HepG2 (cell line): ENCODE measurements around the gene L3MBTL1. TPM values are rescaled to one million over a fixed set of nuclear protein-coding genes. Genes with fewer than 3 reads are reported as not detected.

Source experiments
- AKNA ChIP-seq: sonication (generic); formaldehyde crosslinking; IDR thresholded peaks from 2 replicates; pipeline ENCODE4 v1.4.0; 2020; ENCODE audit warnings: missing genetic modification reagents, borderline replicate concordance
- BCL6 ChIP-seq: IDR thresholded peaks from 2 replicates; pipeline ENCODE4 v1.6.1; 2016; ENCODE audit warnings: missing genetic modification reagents, missing compliant biosample characterization
- CBX5 ChIP-seq: sonication (generic); formaldehyde crosslinking; IDR thresholded peaks from 2 replicates; pipeline ENCODE4 v1.4.0; 2020; ENCODE audit warnings: missing genetic modification reagents, borderline replicate concordance
- FOXJ3 ChIP-seq: sonication (generic); formaldehyde crosslinking; IDR thresholded peaks from 2 replicates; pipeline ENCODE4 v1.4.0; 2020; ENCODE audit warnings: missing genetic modification reagents, mild to moderate bottlenecking, borderline replicate concordance
- HOMEZ ChIP-seq: IDR thresholded peaks from 2 replicates; pipeline ENCODE4 v1.6.1; 2016; ENCODE audit warnings: low read depth
- IRF2 ChIP-seq: IDR thresholded peaks from 2 replicates; pipeline ENCODE4 v1.6.1; 2018; ENCODE audit warnings: missing genetic modification reagents, missing compliant biosample characterization
- JARID2 ChIP-seq: sonication (generic); formaldehyde crosslinking; IDR thresholded peaks from 2 replicates; pipeline ENCODE4 v1.8.1; 2023; ENCODE audit warnings: missing genetic modification reagents, inconsistent platforms; ENCODE audit not compliant: insufficient replicate concordance
- MNT ChIP-seq: fragments of 450-650 bp; IDR thresholded peaks from 2 replicates; pipeline ENCODE4 v1.6.1; 2016
- PHF8 ChIP-seq: sonication (generic); formaldehyde crosslinking; IDR thresholded peaks from 2 replicates; pipeline ENCODE4 v1.5.0; 2020; ENCODE audit warnings: missing genetic modification reagents
- SOX6 ChIP-seq, 2 experiments: fragments of 450-650 bp in 1 of 2; sonication (generic) in 1 of 2; formaldehyde crosslinking in 1 of 2; IDR thresholded peaks; 2 replicates each; pipeline versions ENCODE4 v1.4.0 to v1.6.1; 2017 to 2020; ENCODE audit warnings: antibody characterized with exemption in 1 of 2, mild to moderate bottlenecking in 1 of 2, missing genetic modification reagents in 1 of 2
- THAP9 ChIP-seq: sonication (generic); formaldehyde crosslinking; IDR thresholded peaks from 2 replicates; pipeline ENCODE4; 2020; ENCODE audit warnings: missing genetic modification reagents, mild to moderate bottlenecking, borderline replicate concordance
- ZKSCAN5 ChIP-seq: sonication (generic); formaldehyde crosslinking; IDR thresholded peaks from 2 replicates; pipeline ENCODE4 v1.5.1; 2020; ENCODE audit warnings: mild to moderate bottlenecking, missing genetic modification reagents
- ZNF414 ChIP-seq: sonication (generic); formaldehyde crosslinking; IDR thresholded peaks from 2 replicates; pipeline ENCODE4 v1.5.0; 2020; ENCODE audit warnings: missing genetic modification reagents
- ZNF563 ChIP-seq: sonication (generic); formaldehyde crosslinking; IDR thresholded peaks from 2 replicates; pipeline ENCODE4 v1.8.0; 2022; ENCODE audit warnings: mild to moderate bottlenecking, moderate library complexity, missing genetic modification reagents
- polyA plus RNA-seq, 8 experiments: library from polyadenylated mRNA; depleted of rRNA in 3 of 8; stranded (reverse) in 7 of 8; unstranded in 1 of 8; fragments of >200 nt; fragmentation: Illumina TruSeq in 4 of 8; extraction: Trizol in 4 of 8; gene quantifications; 2 replicates each; pipeline versions ENCODE4 v1.2.1 to v1.2.3, GENCODE V29; 2011 to 2016; ENCODE audit warnings: low read depth in 4 of 8, missing spikeins in 1 of 8, mixed read lengths in 1 of 8; ENCODE audit not compliant: insufficient read depth in 1 of 8
- total RNA-seq, 5 experiments: library from RNA; depleted of rRNA; stranded (reverse); fragments of >200 nt; fragmentation: Illumina TruSeq; extraction: Trizol; gene quantifications; 2 replicates each; pipeline ENCODE4 v1.2.3, GENCODE V29; 2016; ENCODE audit warnings: low read depth in 1 of 5

Gene L3MBTL1
- total and polyA plus RNA-seq, 2 of the 13 experiments (the other 11 are each of a cell fraction or from before 2014, with no cell fraction given) = 9.0 to 17.8 TPM

- no peak for TF ChIP-seq AKNA (CRISPR knock-in tag)
- TF ChIP-seq ZNF414 (CRISPR knock-in tag) = peak; percentile 72; the same call in 1 of the 2 replicates
- peak; percentile 75; the same call in 1 of the 2 replicates for TF ChIP-seq FOXJ3 (CRISPR knock-in tag)
- TF ChIP-seq MNT = 0 out of 2 replicates have a peak, but pooled peaks have one; percentile 30
- no peak for TF ChIP-seq ZKSCAN5 (CRISPR knock-in tag)
- peak; percentile 37; the same call in 1 of the 2 replicates for TF ChIP-seq IRF2 (CRISPR knock-in tag)
- TF ChIP-seq JARID2 (CRISPR knock-in tag) = no peak
- no peak for TF ChIP-seq SOX6 (IDR thresholded peaks at IDR 0.05)
- TF ChIP-seq SOX6 (CRISPR knock-in tag; IDR thresholded peaks at IDR 0.05) = no peak
- 0 out of 2 replicates have a peak, but pooled peaks have one; percentile 74 for TF ChIP-seq CBX5
- 0 out of 2 replicates have a peak, but pooled peaks have one; percentile 73 for TF ChIP-seq HOMEZ (CRISPR knock-in tag)
- TF ChIP-seq THAP9 (CRISPR knock-in tag) = no peak
- TF ChIP-seq ZNF563 (CRISPR knock-in tag) = 0 out of 2 replicates have a peak, but pooled peaks have one; percentile 50
- peak; percentile 7; the same call in 1 of the 2 replicates for TF ChIP-seq PHF8 (CRISPR knock-in tag)
- peak; percentile 66 for TF ChIP-seq BCL6 (CRISPR knock-in tag)
These were observed 76.5 kb downstream of the L3MBTL1 start (continued) for GRCh38 chr20:43583982-43584432.
